ENCODE results near the gene MEGF11.

MEGF11 gene

DNA sequence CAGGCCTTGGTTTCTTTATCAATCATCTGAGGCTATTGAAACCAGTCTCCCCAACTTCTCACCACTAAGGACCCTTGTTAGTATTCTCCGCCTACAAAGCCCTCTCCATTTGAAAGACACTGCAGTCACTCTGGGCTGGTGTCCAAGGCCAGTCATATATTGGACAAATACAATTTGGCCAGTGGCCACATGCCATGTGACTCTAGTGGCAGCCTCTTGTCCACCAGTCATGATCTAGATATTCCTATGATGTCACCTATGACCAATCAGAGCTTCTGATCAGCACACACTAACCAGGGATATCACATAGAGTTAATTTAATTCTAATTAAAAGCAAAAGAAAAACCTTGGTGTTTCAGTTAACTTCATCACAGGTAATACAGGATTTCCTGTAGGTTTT, 316.1 kb downstream of the MEGF11 start:
- H3K27ac ChIP-seq (ENCODE audit: extremely low read depth, low read depth, low read length): no peak overlapping the region
- POLR2A ChIA-PET: no interaction called here

DNA sequence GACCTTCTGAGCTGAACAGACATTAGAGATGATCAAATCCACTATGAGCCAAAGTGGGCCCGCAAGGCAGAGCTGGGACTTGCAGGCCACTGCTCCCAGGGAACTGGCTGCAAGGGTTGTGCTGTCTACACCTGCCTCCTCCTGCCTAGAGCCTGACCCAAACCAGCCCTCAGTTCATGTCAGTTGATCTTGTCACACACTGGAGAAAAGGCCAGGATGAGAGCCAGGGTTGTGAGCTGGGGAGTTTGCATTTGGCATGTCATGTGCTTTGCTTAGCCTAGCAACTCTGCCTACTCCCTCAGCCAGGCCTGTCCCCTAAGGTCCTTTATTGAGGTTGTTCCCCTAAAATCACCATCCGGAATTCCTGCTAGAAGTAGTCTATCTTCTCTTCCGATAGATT, 316.5 kb downstream of the MEGF11 start:
- TF ChIP-seq, protein P1, sequence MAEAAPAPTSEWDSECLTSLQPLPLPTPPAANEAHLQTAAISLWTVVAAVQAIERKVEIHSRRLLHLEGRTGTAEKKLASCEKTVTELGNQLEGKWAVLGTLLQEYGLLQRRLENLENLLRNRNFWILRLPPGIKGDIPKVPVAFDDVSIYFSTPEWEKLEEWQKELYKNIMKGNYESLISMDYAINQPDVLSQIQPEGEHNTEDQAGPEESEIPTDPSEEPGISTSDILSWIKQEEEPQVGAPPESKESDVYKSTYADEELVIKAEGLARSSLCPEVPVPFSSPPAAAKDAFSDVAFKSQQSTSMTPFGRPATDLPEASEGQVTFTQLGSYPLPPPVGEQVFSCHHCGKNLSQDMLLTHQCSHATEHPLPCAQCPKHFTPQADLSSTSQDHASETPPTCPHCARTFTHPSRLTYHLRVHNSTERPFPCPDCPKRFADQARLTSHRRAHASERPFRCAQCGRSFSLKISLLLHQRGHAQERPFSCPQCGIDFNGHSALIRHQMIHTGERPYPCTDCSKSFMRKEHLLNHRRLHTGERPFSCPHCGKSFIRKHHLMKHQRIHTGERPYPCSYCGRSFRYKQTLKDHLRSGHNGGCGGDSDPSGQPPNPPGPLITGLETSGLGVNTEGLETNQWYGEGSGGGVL (tag by site-specific recombination; IDR thresholded peaks at IDR 0.05): no peak
- TF ChIP-seq ZNF623 (tag by site-specific recombination; IDR thresholded peaks at IDR 0.05): no peak
- TF ChIP-seq, protein P2, sequence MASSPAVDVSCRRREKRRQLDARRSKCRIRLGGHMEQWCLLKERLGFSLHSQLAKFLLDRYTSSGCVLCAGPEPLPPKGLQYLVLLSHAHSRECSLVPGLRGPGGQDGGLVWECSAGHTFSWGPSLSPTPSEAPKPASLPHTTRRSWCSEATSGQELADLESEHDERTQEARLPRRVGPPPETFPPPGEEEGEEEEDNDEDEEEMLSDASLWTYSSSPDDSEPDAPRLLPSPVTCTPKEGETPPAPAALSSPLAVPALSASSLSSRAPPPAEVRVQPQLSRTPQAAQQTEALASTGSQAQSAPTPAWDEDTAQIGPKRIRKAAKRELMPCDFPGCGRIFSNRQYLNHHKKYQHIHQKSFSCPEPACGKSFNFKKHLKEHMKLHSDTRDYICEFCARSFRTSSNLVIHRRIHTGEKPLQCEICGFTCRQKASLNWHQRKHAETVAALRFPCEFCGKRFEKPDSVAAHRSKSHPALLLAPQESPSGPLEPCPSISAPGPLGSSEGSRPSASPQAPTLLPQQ (tag by site-specific recombination; IDR thresholded peaks at IDR 0.05): 0 out of 2 replicates have a peak, but pooled peaks have one; percentile 16
- H3K27ac ChIP-seq (ENCODE audit: extremely low read depth, low read depth, low read length): no peak overlapping the region
- POLR2A ChIA-PET: no interaction called here

More for the DNA sequence above, 316.1 kb downstream of the MEGF11 start:
- Histone ChIP-seq H3K4me1 (ENCODE audit: control insufficient read depth, insufficient read depth, low read length) (no peaks in the 10 kb centered on the region), H3K36me3 (ENCODE audit: control insufficient read depth in 2 of 2, insufficient read depth in 1 of 2, low read length in 2 of 2) (no peaks in the 10 kb centered on the region), H3K4me3 (ENCODE audit: low read depth, low read length) (no peak overlapping the region), H3K9me3 (ENCODE audit: control insufficient read depth, insufficient read depth, low read depth, low read length) (no peaks in the 10 kb centered on the region)
- TF ChIP-seq, protein P3, sequence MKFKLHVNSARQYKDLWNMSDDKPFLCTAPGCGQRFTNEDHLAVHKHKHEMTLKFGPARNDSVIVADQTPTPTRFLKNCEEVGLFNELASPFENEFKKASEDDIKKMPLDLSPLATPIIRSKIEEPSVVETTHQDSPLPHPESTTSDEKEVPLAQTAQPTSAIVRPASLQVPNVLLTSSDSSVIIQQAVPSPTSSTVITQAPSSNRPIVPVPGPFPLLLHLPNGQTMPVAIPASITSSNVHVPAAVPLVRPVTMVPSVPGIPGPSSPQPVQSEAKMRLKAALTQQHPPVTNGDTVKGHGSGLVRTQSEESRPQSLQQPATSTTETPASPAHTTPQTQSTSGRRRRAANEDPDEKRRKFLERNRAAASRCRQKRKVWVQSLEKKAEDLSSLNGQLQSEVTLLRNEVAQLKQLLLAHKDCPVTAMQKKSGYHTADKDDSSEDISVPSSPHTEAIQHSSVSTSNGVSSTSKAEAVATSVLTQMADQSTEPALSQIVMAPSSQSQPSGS (tag by site-specific recombination; IDR thresholded peaks at IDR 0.05; ENCODE audit: low read depth): peak; percentile 71; the same call in 1 of the 2 replicates
- TF ChIP-seq ZNF544 (tag by site-specific recombination; IDR thresholded peaks at IDR 0.05): no peak
- CTCF ChIA-PET: no interaction called here

DNA sequence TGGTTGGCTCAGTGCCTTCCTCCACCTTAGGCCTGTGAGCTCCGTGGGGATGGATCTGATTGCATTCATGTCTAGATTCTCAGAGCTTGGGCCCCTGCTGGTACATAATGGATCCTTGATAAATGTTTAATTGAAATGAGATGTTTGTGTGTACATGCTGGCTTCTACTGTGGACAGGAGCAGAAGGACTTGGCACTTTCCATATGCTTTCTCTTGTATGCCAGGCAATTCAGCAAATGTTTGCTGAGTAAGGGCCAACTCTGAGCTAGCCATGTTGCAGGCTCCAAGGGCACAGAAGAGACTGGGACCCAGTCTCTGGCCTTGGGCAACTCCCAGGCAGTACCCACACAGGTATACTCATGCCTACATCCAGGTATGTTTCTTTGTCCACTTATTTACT, 317.3 kb downstream of the MEGF11 start:
- Histone ChIP-seq H3K4me3 (ENCODE audit: low read depth, low read length) (no peak overlapping the region), H3K27ac (ENCODE audit: extremely low read depth, low read depth, low read length) (no peak overlapping the region), H3K9me3 (ENCODE audit: control insufficient read depth, insufficient read depth, low read depth, low read length) (no peaks in the 10 kb centered on the region), H3K4me1 (ENCODE audit: control insufficient read depth, insufficient read depth, low read length) (no peaks in the 10 kb centered on the region), H3K36me3 (ENCODE audit: control insufficient read depth in 2 of 2, insufficient read depth in 1 of 2, low read length in 2 of 2) (no peaks in the 10 kb centered on the region)
- CTCF ChIA-PET: no interaction called here
- POLR2A ChIA-PET: no interaction called here
- TF ChIP-seq ZNF654 (tag by site-specific recombination; IDR thresholded peaks at IDR 0.05; ENCODE audit: low read depth) (no peak), ZNF837 (tag by site-specific recombination; IDR thresholded peaks at IDR 0.05) (no peak), ZNF843 (tag by site-specific recombination; IDR thresholded peaks at IDR 0.05) (no peak), IKZF3 (tag by site-specific recombination; IDR thresholded peaks at IDR 0.05) (no peak), ZFHX2 (tag by site-specific recombination; conservative IDR thresholded peaks at IDR 0.05) (no peak), ZNF302 (tag by site-specific recombination; IDR thresholded peaks at IDR 0.05; ENCODE audit: low read depth) (no peak), MZF1 (tag by site-specific recombination; IDR thresholded peaks at IDR 0.05; ENCODE audit: borderline replicate concordance) (no peak), ZNF48 (tag by site-specific recombination; IDR thresholded peaks at IDR 0.05) (no peak), ZNF707 (tag by site-specific recombination; IDR thresholded peaks at IDR 0.05) (no peak), GLIS2 (tag by site-specific recombination; IDR thresholded peaks at IDR 0.05) (no peak), KLF9 (tag by site-specific recombination; IDR thresholded peaks at IDR 0.05; ENCODE audit: low read depth) (no peak), SP3 (tag by site-specific recombination; IDR thresholded peaks at IDR 0.05) (no peak), ZNF239 (tag by site-specific recombination; IDR thresholded peaks at IDR 0.05) (no peak), ZNF555 (tag by site-specific recombination; conservative IDR thresholded peaks at IDR 0.05) (no peak)
- TF ChIP-seq, protein P2 (tag by site-specific recombination; IDR thresholded peaks at IDR 0.05): no peak
- TF ChIP-seq, protein P4, sequence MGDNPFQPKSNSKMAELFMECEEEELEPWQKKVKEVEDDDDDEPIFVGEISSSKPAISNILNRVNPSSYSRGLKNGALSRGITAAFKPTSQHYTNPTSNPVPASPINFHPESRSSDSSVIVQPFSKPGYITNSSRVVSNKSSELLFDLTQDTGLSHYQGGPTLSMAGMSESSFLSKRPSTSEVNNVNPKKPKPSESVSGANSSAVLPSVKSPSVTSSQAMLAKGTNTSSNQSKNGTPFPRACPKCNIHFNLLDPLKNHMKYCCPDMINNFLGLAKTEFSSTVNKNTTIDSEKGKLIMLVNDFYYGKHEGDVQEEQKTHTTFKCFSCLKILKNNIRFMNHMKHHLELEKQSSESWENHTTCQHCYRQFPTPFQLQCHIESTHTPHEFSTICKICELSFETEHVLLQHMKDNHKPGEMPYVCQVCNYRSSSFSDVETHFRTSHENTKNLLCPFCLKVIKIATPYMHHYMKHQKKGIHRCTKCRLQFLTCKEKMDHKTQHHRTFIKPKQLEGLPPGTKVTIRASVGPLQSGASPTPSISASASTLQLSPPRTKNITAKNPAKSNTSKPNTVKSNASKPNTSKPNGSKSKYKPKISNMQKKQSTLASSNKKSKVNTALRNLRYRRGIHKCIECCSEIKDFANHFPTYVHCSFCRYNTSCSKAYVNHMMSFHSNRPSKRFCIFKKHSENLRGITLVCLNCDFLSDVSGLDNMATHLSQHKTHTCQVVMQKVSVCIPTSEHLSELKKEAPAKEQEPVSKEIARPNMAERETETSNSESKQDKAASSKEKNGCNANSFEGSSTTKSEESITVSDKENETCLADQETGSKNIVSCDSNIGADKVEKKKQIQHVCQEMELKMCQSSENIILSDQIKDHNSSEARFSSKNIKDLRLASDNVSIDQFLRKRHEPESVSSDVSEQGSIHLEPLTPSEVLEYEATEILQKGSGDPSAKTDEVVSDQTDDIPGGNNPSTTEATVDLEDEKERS (tag by site-specific recombination; IDR thresholded peaks at IDR 0.05): no peak
- TF ChIP-seq, protein P5, sequence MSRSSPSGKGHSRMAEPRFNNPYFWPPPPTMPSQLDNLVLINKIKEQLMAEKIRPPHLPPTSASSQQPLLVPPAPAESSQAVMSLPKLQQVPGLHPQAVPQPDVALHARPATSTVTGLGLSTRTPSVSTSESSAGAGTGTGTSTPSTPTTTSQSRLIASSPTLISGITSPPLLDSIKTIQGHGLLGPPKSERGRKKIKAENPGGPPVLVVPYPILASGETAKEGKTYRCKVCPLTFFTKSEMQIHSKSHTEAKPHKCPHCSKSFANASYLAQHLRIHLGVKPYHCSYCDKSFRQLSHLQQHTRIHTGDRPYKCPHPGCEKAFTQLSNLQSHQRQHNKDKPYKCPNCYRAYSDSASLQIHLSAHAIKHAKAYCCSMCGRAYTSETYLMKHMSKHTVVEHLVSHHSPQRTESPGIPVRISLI (tag by site-specific recombination; IDR thresholded peaks at IDR 0.05): no peak

More for the DNA sequence above, 316.5 kb downstream of the MEGF11 start:
- H3K36me3 ChIP-seq (ENCODE audit: control insufficient read depth in 2 of 2, insufficient read depth in 1 of 2, low read length in 2 of 2): no peaks in the 10 kb centered on the region
- no peaks in the 10 kb centered on the region for H3K9me3 ChIP-seq (ENCODE audit: control insufficient read depth, insufficient read depth, low read depth, low read length)
- H3K4me3 ChIP-seq (ENCODE audit: low read depth, low read length): no peak overlapping the region
- CTCF ChIA-PET: no interaction called here
- H3K4me1 ChIP-seq (ENCODE audit: control insufficient read depth, insufficient read depth, low read length): no peaks in the 10 kb centered on the region
